ENCODE data around the gene MIF4GD.

The MIF4GD gene

GRCh38 chr17:75231071-75231470 lies 40.0 kb downstream of the MIF4GD start:
- no peak for DNase-seq

GRCh38 chr17:75228847-75229246 lies 42.2 kb downstream of the MIF4GD start:
- DNase-seq = no peak

GRCh38 chr17:75228305-75228704 lies 42.7 kb downstream of the MIF4GD start:
- DNase-seq = no peak

- no peak for DNase-seq
Measured at GRCh38 chr17:75227729-75228128, 43.3 kb downstream of the MIF4GD start.

GRCh38 chr17:75225016-75225415 lies 46.0 kb downstream of the MIF4GD start:
- no peak for DNase-seq

GRCh38 chr17:75219815-75220214 lies 51.2 kb downstream of the MIF4GD start:
- DNase-seq = no peak

- DNase-seq = no peak
Measured at GRCh38 chr17:75218131-75218530, 52.9 kb downstream of the MIF4GD start.

All from activated CD4-positive, alpha-beta T cell treated with anti-CD3 and anti-CD28 coated beads for 1 hour (primary cell).